HEK293 (cell line): ENCODE data around the gene SCN10A.

Source experiments
- CTCF ChIA-PET: fragments of 350-600 bp; formaldehyde crosslinking; extraction: SDS; loops from one replicate; lab custom pipeline; 2021; ENCODE audit warnings: antibody characterized with exemption; lab: Yijun Ruan, JAX
- POLR2A ChIA-PET: fragments of 300-600 bp; formaldehyde crosslinking; extraction: SDS; loops from one replicate; lab custom pipeline; 2020; ENCODE audit warnings: antibody characterized with exemption, inconsistent platforms; lab: Yijun Ruan, JAX
- H3K27ac ChIP-seq: fragments of 200-500 bp; sonication (Bioruptor generic); 2 replicates; pipeline ENCODE4 v1.5.1; 2014; ENCODE audit warnings: low read depth, low read length, control low read depth, inconsistent platforms; ENCODE audit errors: extremely low read depth
- H3K36me3 ChIP-seq, 2 experiments: fragments of 200-500 bp in 1 of 2; sonication (Bioruptor generic) in 1 of 2; 1 replicate in 1 of 2; 2 replicates in 1 of 2; pipeline ENCODE4 v1.5.1; 2014 to 2017; ENCODE audit warnings: inconsistent platforms in 2 of 2, low read length in 2 of 2; ENCODE audit not compliant: control insufficient read depth in 2 of 2, insufficient read depth in 1 of 2
- H3K4me1 ChIP-seq: fragments of 200-500 bp; sonication (Bioruptor generic); 2 replicates; pipeline ENCODE4 v1.5.1; 2014; ENCODE audit warnings: mild to moderate bottlenecking, low read length, inconsistent platforms; ENCODE audit not compliant: control insufficient read depth, insufficient read depth
- H3K4me3 ChIP-seq: 2 replicates; pipeline ENCODE4 v1.5.1; 2011; ENCODE audit warnings: low read depth, mild to moderate bottlenecking, control low read depth, low read length, moderate library complexity
- H3K9me3 ChIP-seq: fragments of 200-500 bp; sonication (Bioruptor generic); 2 replicates; pipeline ENCODE4 v1.5.1; 2014; ENCODE audit warnings: low read depth, low read length, inconsistent platforms; ENCODE audit not compliant: control insufficient read depth, insufficient read depth
- GLIS1 ChIP-seq: fragments of 450-650 bp; formaldehyde crosslinking; IDR thresholded peaks from 2 replicates; pipeline ENCODE4 v1.5.1; 2016; ENCODE audit warnings: missing biosample characterization, missing genetic modification characterization
- HOXC10 ChIP-seq: sonication (generic); formaldehyde crosslinking; IDR thresholded peaks from 2 replicates; pipeline ENCODE4 v1.8.1; 2023; ENCODE audit warnings: mild to moderate bottlenecking, missing genetic modification reagents
- KLF10 ChIP-seq: fragments of 450-650 bp; IDR thresholded peaks from 2 replicates; pipeline ENCODE4 v1.5.1; 2018; ENCODE audit warnings: missing biosample characterization, mild to moderate bottlenecking, missing genetic modification characterization
- OSR2 ChIP-seq: fragments of 450-650 bp; formaldehyde crosslinking; IDR thresholded peaks from 2 replicates; pipeline ENCODE4 v1.5.1; 2016; ENCODE audit warnings: missing biosample characterization, missing genetic modification characterization
- WT1 ChIP-seq: fragments of 450-650 bp; formaldehyde crosslinking; IDR thresholded peaks from 2 replicates; pipeline ENCODE4 v1.5.1; 2016; ENCODE audit warnings: missing biosample characterization, missing genetic modification characterization
- ZBTB20 ChIP-seq: fragments of 450-650 bp; formaldehyde crosslinking; IDR thresholded peaks from 2 replicates; pipeline ENCODE4 v1.5.1; 2016; ENCODE audit warnings: missing biosample characterization, missing genetic modification characterization
- ZNF10 ChIP-seq: fragments of 450-650 bp; formaldehyde crosslinking; IDR thresholded peaks from 2 replicates; pipeline ENCODE4 v1.5.1; 2017; ENCODE audit warnings: missing biosample characterization, missing genetic modification characterization
- ZNF146 ChIP-seq: fragments of 450-650 bp; formaldehyde crosslinking; IDR thresholded peaks from 2 replicates; pipeline ENCODE4 v1.5.1; 2016; ENCODE audit warnings: missing biosample characterization, missing genetic modification characterization
- ZNF248 ChIP-seq: fragments of 450-650 bp; formaldehyde crosslinking; IDR thresholded peaks from 2 replicates; pipeline ENCODE4 v1.5.1; 2017; ENCODE audit warnings: missing biosample characterization, missing genetic modification characterization
- ZNF266 ChIP-seq: fragments of 450-650 bp; formaldehyde crosslinking; IDR thresholded peaks from 2 replicates; pipeline ENCODE4 v1.5.1; 2016; ENCODE audit warnings: missing biosample characterization, missing genetic modification characterization, low read depth
- ZNF404 ChIP-seq: fragments of 450-650 bp; formaldehyde crosslinking; IDR thresholded peaks from 2 replicates; pipeline ENCODE4 v1.5.1; 2017; ENCODE audit warnings: missing biosample characterization, missing genetic modification characterization
- ZNF48 ChIP-seq: fragments of 450-650 bp; formaldehyde crosslinking; IDR thresholded peaks from 2 replicates; pipeline ENCODE4 v1.5.1; 2016; ENCODE audit warnings: missing biosample characterization, missing genetic modification characterization
- ZNF501 ChIP-seq: fragments of 450-650 bp; formaldehyde crosslinking; IDR thresholded peaks from 2 replicates; pipeline ENCODE4 v1.5.1; 2016; ENCODE audit warnings: missing biosample characterization, missing genetic modification characterization
- ZNF747 ChIP-seq: fragments of 450-650 bp; formaldehyde crosslinking; IDR thresholded peaks from 2 replicates; pipeline ENCODE4 v1.5.1; 2016; ENCODE audit warnings: missing biosample characterization, missing genetic modification characterization
- ZSCAN16 ChIP-seq: fragments of 450-650 bp; formaldehyde crosslinking; IDR thresholded peaks from 2 replicates; pipeline ENCODE4 v1.5.1; 2016; ENCODE audit warnings: missing biosample characterization, missing genetic modification characterization
- TF ChIP-seq, protein P1 (sequence below): fragments of 450-650 bp; formaldehyde crosslinking; IDR thresholded peaks from 2 replicates; pipeline ENCODE4 v1.5.1; 2017; ENCODE audit warnings: missing biosample characterization, missing genetic modification characterization
- TF ChIP-seq, protein P2 (sequence below): fragments of 450-650 bp; formaldehyde crosslinking; IDR thresholded peaks from 2 replicates; pipeline ENCODE4 v1.5.1; 2016; ENCODE audit warnings: missing biosample characterization, missing genetic modification characterization
- TF ChIP-seq, protein P3 (sequence below): fragments of 450-650 bp; formaldehyde crosslinking; IDR thresholded peaks from 2 replicates; pipeline ENCODE4 v1.5.1; 2017; ENCODE audit warnings: missing biosample characterization, missing genetic modification characterization
- TF ChIP-seq, protein P4 (sequence below): fragments of 450-650 bp; formaldehyde crosslinking; IDR thresholded peaks from 2 replicates; pipeline ENCODE4 v1.5.1; 2016; ENCODE audit warnings: missing biosample characterization, missing genetic modification characterization
- TF ChIP-seq, protein P5 (sequence below): IDR thresholded peaks from 2 replicates; pipeline ENCODE4 v1.6.1; 2011; ENCODE audit warnings: mild to moderate bottlenecking, low read depth, low read length, borderline replicate concordance
- TF ChIP-seq, protein P6 (sequence below): fragments of 450-650 bp; formaldehyde crosslinking; IDR thresholded peaks from 2 replicates; pipeline ENCODE4 v1.5.1; 2017; ENCODE audit warnings: missing biosample characterization, missing genetic modification characterization
- TF ChIP-seq, protein P7 (sequence below): fragments of 450-650 bp; formaldehyde crosslinking; IDR thresholded peaks from 2 replicates; pipeline ENCODE4 v1.5.1; 2016; ENCODE audit warnings: missing biosample characterization, missing genetic modification characterization
- TF ChIP-seq, protein P8 (sequence below): fragments of 450-650 bp; formaldehyde crosslinking; IDR thresholded peaks from 2 replicates; pipeline ENCODE4 v1.5.1; 2017; ENCODE audit warnings: missing biosample characterization, missing genetic modification characterization

SCN10A gene

DNA sequence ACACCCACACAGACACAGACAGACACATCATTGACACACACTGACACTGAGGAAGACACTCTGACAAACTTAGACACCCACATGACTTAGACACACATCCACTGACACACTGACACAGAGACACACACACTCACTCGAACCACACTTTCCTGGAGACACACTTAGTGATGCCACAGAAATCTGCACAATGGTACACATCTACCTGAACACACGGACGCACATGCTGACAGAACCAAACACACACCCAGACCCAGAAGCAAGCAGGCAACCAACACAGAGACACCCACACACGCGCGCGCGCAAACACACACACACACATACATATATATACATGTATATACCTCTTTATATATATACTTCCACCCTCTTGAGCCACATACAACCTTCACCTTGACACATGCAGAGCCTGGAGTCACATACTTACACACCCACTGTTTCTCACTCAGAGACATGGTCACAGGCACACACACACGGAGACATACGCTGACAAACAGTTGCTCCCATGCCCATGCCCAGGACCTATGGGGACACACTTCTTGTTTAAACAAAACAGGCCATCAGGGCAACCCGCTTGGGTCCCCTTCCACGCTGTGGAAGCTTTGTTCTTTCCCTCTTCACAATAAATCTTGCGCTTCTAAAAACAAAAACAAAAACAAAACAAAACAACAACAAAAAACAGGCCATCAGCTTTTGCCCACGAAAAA lies 165.6 kb downstream of the SCN10A start:
- H3K9me3 ChIP-seq = no peaks in the 10 kb centered on the region
- H3K27ac ChIP-seq = no peak overlapping the region
- H3K36me3 ChIP-seq = no peaks in the 10 kb centered on the region
- H3K4me3 ChIP-seq = no peak overlapping the region
- POLR2A ChIA-PET = no interaction called here
- CTCF ChIA-PET = interaction anchor here (0.5 to 3.6 kb wide), 15 partner anchors 9 to 582 kb away, joined by 3 to 46 read pairs (median 5); partner anchors contain the start of gene EXOG
- no peaks in the 10 kb centered on the region for H3K4me1 ChIP-seq
- TF ChIP-seq KLF10 (tag by site-specific recombination) (no peak), ZNF266 (no peak), WT1 (no peak), GLIS1 (no peak), ZBTB20 (tag by site-specific recombination) (peak; percentile 25; the same call in 1 of the 2 replicates), ZNF10 (tag by site-specific recombination) (no peak), ZNF248 (tag by site-specific recombination) (no peak), OSR2 (tag by site-specific recombination) (no peak), ZNF747 (no peak), ZSCAN16 (no peak), HOXC10 (CRISPR knock-in tag) (no peak), ZNF48 (tag by site-specific recombination) (no peak), ZNF501 (tag by site-specific recombination) (no peak), ZNF146 (tag by site-specific recombination) (no peak), ZNF404 (no peak)
- TF ChIP-seq, protein P1, sequence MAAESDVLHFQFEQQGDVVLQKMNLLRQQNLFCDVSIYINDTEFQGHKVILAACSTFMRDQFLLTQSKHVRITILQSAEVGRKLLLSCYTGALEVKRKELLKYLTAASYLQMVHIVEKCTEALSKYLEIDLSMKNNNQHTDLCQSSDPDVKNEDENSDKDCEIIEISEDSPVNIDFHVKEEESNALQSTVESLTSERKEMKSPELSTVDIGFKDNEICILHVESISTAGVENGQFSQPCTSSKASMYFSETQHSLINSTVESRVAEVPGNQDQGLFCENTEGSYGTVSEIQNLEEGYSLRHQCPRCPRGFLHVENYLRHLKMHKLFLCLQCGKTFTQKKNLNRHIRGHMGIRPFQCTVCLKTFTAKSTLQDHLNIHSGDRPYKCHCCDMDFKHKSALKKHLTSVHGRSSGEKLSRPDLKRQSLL = no peak
- TF ChIP-seq, protein P2, sequence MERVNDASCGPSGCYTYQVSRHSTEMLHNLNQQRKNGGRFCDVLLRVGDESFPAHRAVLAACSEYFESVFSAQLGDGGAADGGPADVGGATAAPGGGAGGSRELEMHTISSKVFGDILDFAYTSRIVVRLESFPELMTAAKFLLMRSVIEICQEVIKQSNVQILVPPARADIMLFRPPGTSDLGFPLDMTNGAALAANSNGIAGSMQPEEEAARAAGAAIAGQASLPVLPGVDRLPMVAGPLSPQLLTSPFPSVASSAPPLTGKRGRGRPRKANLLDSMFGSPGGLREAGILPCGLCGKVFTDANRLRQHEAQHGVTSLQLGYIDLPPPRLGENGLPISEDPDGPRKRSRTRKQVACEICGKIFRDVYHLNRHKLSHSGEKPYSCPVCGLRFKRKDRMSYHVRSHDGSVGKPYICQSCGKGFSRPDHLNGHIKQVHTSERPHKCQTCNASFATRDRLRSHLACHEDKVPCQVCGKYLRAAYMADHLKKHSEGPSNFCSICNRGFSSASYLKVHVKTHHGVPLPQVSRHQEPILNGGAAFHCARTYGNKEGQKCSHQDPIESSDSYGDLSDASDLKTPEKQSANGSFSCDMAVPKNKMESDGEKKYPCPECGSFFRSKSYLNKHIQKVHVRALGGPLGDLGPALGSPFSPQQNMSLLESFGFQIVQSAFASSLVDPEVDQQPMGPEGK = 0 out of 2 replicates have a peak, but pooled peaks have one; percentile 4
- TF ChIP-seq, protein P3, sequence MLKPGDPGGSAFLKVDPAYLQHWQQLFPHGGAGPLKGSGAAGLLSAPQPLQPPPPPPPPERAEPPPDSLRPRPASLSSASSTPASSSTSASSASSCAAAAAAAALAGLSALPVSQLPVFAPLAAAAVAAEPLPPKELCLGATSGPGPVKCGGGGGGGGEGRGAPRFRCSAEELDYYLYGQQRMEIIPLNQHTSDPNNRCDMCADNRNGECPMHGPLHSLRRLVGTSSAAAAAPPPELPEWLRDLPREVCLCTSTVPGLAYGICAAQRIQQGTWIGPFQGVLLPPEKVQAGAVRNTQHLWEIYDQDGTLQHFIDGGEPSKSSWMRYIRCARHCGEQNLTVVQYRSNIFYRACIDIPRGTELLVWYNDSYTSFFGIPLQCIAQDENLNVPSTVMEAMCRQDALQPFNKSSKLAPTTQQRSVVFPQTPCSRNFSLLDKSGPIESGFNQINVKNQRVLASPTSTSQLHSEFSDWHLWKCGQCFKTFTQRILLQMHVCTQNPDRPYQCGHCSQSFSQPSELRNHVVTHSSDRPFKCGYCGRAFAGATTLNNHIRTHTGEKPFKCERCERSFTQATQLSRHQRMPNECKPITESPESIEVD (tag by site-specific recombination) = no peak
- TF ChIP-seq, protein P4, sequence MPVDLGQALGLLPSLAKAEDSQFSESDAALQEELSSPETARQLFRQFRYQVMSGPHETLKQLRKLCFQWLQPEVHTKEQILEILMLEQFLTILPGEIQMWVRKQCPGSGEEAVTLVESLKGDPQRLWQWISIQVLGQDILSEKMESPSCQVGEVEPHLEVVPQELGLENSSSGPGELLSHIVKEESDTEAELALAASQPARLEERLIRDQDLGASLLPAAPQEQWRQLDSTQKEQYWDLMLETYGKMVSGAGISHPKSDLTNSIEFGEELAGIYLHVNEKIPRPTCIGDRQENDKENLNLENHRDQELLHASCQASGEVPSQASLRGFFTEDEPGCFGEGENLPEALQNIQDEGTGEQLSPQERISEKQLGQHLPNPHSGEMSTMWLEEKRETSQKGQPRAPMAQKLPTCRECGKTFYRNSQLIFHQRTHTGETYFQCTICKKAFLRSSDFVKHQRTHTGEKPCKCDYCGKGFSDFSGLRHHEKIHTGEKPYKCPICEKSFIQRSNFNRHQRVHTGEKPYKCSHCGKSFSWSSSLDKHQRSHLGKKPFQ = no peak
- TF ChIP-seq, protein P5, sequence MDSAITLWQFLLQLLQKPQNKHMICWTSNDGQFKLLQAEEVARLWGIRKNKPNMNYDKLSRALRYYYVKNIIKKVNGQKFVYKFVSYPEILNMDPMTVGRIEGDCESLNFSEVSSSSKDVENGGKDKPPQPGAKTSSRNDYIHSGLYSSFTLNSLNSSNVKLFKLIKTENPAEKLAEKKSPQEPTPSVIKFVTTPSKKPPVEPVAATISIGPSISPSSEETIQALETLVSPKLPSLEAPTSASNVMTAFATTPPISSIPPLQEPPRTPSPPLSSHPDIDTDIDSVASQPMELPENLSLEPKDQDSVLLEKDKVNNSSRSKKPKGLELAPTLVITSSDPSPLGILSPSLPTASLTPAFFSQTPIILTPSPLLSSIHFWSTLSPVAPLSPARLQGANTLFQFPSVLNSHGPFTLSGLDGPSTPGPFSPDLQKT = no peak
- TF ChIP-seq, protein P6, sequence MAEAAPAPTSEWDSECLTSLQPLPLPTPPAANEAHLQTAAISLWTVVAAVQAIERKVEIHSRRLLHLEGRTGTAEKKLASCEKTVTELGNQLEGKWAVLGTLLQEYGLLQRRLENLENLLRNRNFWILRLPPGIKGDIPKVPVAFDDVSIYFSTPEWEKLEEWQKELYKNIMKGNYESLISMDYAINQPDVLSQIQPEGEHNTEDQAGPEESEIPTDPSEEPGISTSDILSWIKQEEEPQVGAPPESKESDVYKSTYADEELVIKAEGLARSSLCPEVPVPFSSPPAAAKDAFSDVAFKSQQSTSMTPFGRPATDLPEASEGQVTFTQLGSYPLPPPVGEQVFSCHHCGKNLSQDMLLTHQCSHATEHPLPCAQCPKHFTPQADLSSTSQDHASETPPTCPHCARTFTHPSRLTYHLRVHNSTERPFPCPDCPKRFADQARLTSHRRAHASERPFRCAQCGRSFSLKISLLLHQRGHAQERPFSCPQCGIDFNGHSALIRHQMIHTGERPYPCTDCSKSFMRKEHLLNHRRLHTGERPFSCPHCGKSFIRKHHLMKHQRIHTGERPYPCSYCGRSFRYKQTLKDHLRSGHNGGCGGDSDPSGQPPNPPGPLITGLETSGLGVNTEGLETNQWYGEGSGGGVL (tag by site-specific recombination) = 0 out of 2 replicates have a peak, but pooled peaks have one; percentile 10
- TF ChIP-seq, protein P7, sequence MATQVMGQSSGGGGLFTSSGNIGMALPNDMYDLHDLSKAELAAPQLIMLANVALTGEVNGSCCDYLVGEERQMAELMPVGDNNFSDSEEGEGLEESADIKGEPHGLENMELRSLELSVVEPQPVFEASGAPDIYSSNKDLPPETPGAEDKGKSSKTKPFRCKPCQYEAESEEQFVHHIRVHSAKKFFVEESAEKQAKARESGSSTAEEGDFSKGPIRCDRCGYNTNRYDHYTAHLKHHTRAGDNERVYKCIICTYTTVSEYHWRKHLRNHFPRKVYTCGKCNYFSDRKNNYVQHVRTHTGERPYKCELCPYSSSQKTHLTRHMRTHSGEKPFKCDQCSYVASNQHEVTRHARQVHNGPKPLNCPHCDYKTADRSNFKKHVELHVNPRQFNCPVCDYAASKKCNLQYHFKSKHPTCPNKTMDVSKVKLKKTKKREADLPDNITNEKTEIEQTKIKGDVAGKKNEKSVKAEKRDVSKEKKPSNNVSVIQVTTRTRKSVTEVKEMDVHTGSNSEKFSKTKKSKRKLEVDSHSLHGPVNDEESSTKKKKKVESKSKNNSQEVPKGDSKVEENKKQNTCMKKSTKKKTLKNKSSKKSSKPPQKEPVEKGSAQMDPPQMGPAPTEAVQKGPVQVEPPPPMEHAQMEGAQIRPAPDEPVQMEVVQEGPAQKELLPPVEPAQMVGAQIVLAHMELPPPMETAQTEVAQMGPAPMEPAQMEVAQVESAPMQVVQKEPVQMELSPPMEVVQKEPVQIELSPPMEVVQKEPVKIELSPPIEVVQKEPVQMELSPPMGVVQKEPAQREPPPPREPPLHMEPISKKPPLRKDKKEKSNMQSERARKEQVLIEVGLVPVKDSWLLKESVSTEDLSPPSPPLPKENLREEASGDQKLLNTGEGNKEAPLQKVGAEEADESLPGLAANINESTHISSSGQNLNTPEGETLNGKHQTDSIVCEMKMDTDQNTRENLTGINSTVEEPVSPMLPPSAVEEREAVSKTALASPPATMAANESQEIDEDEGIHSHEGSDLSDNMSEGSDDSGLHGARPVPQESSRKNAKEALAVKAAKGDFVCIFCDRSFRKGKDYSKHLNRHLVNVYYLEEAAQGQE (tag by site-specific recombination) = no peak
- TF ChIP-seq, protein P8, sequence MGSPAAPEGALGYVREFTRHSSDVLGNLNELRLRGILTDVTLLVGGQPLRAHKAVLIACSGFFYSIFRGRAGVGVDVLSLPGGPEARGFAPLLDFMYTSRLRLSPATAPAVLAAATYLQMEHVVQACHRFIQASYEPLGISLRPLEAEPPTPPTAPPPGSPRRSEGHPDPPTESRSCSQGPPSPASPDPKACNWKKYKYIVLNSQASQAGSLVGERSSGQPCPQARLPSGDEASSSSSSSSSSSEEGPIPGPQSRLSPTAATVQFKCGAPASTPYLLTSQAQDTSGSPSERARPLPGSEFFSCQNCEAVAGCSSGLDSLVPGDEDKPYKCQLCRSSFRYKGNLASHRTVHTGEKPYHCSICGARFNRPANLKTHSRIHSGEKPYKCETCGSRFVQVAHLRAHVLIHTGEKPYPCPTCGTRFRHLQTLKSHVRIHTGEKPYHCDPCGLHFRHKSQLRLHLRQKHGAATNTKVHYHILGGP (tag by site-specific recombination) = no peak
